Smooth muscle cell (in vitro differentiated cells): ENCODE measurements around the gene UNK. TPM values are rescaled to one million over a fixed set of nuclear protein-coding genes. Genes with fewer than 3 reads are reported as not detected.
A peak's percentile ranks its signal among the peaks of the same experiment; 100 is the strongest.

Experiments
- DNase-seq: peaks from one replicate; lab custom pipeline; 2025; ENCODE audit not compliant: unreplicated experiment; lab: John Stamatoyannopoulos, UW
- H2AFZ ChIP-seq: fragments of 200-600 bp; sonication (generic); 2 replicates; pipeline ENCODE4 v1.6.0; 2016; ENCODE audit warnings: antibody characterized with exemption, low read depth, mild to moderate bottlenecking
- H3F3A ChIP-seq: fragments of 200-600 bp; sonication (generic); 2 replicates; pipeline ENCODE4 v1.6.0; 2017; ENCODE audit warnings: antibody characterized with exemption, low read depth
- H3K27ac ChIP-seq: fragments of 200-600 bp; sonication (generic); 2 replicates; pipeline ENCODE4 v1.5.1; 2016; ENCODE audit warnings: low read depth, mild to moderate bottlenecking
- H3K27me3 ChIP-seq: fragments of 200-600 bp; sonication (generic); 2 replicates; pipeline ENCODE4 v1.6.1; 2016; ENCODE audit warnings: low read depth, mild to moderate bottlenecking
- H3K36me3 ChIP-seq: fragments of 200-600 bp; sonication (generic); 2 replicates; pipeline ENCODE4 v1.5.1; 2016; ENCODE audit warnings: low read depth
- H3K4me1 ChIP-seq: fragments of 200-600 bp; sonication (generic); 2 replicates; pipeline ENCODE4 v1.5.1; 2016; ENCODE audit warnings: low read depth
- H3K4me2 ChIP-seq: fragments of 200-600 bp; sonication (generic); 2 replicates; pipeline ENCODE4 v1.6.0; 2016; ENCODE audit warnings: mild to moderate bottlenecking
- H3K4me3 ChIP-seq: fragments of 200-600 bp; sonication (generic); 2 replicates; pipeline ENCODE4 v1.5.1; 2016; ENCODE audit warnings: mild to moderate bottlenecking
- H3K79me2 ChIP-seq: fragments of 200-600 bp; sonication (generic); 2 replicates; pipeline ENCODE4 v1.6.0; 2016; ENCODE audit warnings: low read depth, mild to moderate bottlenecking
- H3K9ac ChIP-seq: fragments of 200-600 bp; sonication (generic); 2 replicates; pipeline ENCODE4 v1.6.0; 2016; ENCODE audit warnings: low read depth
- H3K9me3 ChIP-seq: fragments of 200-600 bp; sonication (generic); replicated peaks from 2 replicates; pipeline ENCODE4 v1.5.1; 2016; ENCODE audit warnings: low read depth
- H4K20me1 ChIP-seq: fragments of 200-600 bp; sonication (generic); 2 replicates; pipeline ENCODE4 v1.6.0; 2016; ENCODE audit warnings: low read depth
- CTCF ChIP-seq: fragments of 200-600 bp; sonication (generic); IDR thresholded peaks from 2 replicates; pipeline ENCODE4 v1.5.1; 2017; ENCODE audit warnings: borderline replicate concordance, mild to moderate bottlenecking, antibody characterized with exemption; ENCODE audit not compliant: insufficient read depth, poor library complexity, severe bottlenecking
- WGBS: methylation state at CpG from one replicate; pipeline ENCODE4 v1.1.7; 2016; ENCODE audit warnings: low lambda C conversion rate; 5-methylcytosine and 5-hydroxymethylcytosine counted together
- polyA plus RNA-seq: library from polyadenylated mRNA; unstranded; fragments of >200 nt; fragmentation: Nextera tagmentation; extraction: Ambion mirVana; gene quantifications from 2 replicates; pipeline ENCODE4 v1.2.1, GENCODE V29; 2016
- total RNA-seq: library from RNA; depleted of rRNA; stranded (reverse); fragments of >200 nt; gene quantifications from 2 replicates; pipeline ENCODE4 v1.2.3, GENCODE V29; 2014

UNK gene
- total and polyA plus RNA-seq, 2 experiments from 2014 or later, result 26.8 to 39.5 TPM

- Histone ChIP-seq H3K9me3 (no peaks in the 10 kb centered on the region), H3K27ac (no peak overlapping the region), H2AFZ (no peak overlapping the region), H3K9ac (no peak overlapping the region), H3K4me2 (no peak overlapping the region), H3K4me3 (no peak overlapping the region), H3F3A (no peaks in the 10 kb centered on the region), H3K79me2 (peaks cover 2% of the 10 kb centered on the region), H4K20me1 (peaks cover 4% of the 10 kb centered on the region), H3K27me3 (no peaks in the 10 kb centered on the region), H3K36me3 (no peaks in the 10 kb centered on the region), H3K4me1 (peaks cover 4% of the 10 kb centered on the region)
- DNase-seq, result no peak
- WGBS, result 93% methylated on average over 23 of the region's 25 CpGs
- no peak for TF ChIP-seq CTCF
Measured at GRCh38 chr17:75847614-75848522, 63.3 kb downstream of the UNK start.

- H3K36me3 ChIP-seq, result no peaks in the 10 kb centered on the region
- no peak overlapping the region for H3K9ac ChIP-seq
- peaks cover 2% of the 10 kb centered on the region for H3F3A ChIP-seq
- H3K4me1 ChIP-seq, result peaks cover 4% of the 10 kb centered on the region
- WGBS, result 61% methylated on average over 16 of the region's 16 CpGs
- H2AFZ ChIP-seq, result no peak overlapping the region
- H3K9me3 ChIP-seq, result no peaks in the 10 kb centered on the region
- no peak overlapping the region for H3K4me2 ChIP-seq
- no peak for DNase-seq
- H4K20me1 ChIP-seq, result peaks cover 12% of the 10 kb centered on the region
- H3K27me3 ChIP-seq, result no peaks in the 10 kb centered on the region
- H3K4me3 ChIP-seq, result no peak overlapping the region
- TF ChIP-seq CTCF, result peak; percentile 74
- peaks cover 6% of the 10 kb centered on the region for H3K79me2 ChIP-seq
- H3K27ac ChIP-seq, result no peak overlapping the region
Measured at GRCh38 chr17:75848523-75849278, 64.1 kb downstream of the UNK start.

- WGBS, result 98% methylated on average over 11 of the region's 11 CpGs
- no peak for TF ChIP-seq CTCF
- Histone ChIP-seq H3K9ac (no peak overlapping the region), H3K4me2 (no peak overlapping the region), H3K27ac (no peak overlapping the region), H2AFZ (no peak overlapping the region), H3K27me3 (no peaks in the 10 kb centered on the region), H3K4me1 (peaks cover 7% of the 10 kb centered on the region), H4K20me1 (peaks cover 15% of the 10 kb centered on the region), H3K79me2 (peaks cover 6% of the 10 kb centered on the region), H3K36me3 (no peaks in the 10 kb centered on the region), H3F3A (peaks cover 5% of the 10 kb centered on the region), H3K4me3 (no peak overlapping the region), H3K9me3 (no peaks in the 10 kb centered on the region)
- no peak for DNase-seq
Measured at GRCh38 chr17:75849279-75849646, 64.7 kb downstream of the UNK start.
